Measurements from ENCODE around the gene C17orf107.

C17orf107 gene

DNA sequence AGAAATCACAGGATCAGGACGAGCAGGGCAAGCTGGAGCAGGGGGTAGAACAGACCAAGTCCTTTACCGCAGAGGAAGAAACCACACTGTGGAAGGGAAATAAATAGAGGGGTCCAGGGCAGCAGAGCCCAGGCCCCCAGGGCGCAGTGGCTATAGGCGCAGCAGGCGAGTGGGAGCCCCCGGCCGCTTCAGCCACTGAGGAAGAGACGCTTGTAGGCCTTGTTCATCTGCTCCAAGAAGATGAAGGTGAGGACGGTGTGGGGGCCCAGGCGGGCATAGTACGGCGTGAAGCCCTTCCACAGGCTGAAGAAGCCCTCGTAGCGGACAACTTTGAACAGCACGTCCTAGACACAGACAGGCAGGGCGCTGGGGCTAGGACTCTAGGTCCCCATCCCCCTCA lies 38.2 kb downstream of the C17orf107 start:
- no peak for DNase-seq (ENCODE audit: low spot score)

DNA sequence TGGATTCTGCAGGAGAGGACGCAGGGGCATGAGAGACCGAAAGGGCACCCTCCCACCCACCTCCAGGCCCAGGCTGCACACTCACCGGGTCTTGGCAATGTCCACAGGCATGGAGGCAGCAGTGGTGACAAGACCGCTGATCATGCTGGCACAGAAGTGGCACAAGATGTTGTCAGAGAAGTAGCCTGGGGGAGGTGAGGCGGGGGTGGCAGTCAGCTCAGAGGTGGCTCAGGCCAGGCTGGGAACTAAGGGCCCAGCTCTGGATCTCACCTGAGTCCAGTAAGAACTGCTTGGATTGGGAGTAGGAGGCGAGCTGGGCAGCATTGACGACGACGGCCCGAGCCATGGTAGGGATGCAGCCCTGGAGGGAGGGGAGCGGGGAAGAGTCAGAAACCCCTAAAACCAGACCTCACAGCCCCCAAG lies 38.7 kb downstream of the C17orf107 start:
- no peak for DNase-seq (ENCODE audit: low spot score)

DNA sequence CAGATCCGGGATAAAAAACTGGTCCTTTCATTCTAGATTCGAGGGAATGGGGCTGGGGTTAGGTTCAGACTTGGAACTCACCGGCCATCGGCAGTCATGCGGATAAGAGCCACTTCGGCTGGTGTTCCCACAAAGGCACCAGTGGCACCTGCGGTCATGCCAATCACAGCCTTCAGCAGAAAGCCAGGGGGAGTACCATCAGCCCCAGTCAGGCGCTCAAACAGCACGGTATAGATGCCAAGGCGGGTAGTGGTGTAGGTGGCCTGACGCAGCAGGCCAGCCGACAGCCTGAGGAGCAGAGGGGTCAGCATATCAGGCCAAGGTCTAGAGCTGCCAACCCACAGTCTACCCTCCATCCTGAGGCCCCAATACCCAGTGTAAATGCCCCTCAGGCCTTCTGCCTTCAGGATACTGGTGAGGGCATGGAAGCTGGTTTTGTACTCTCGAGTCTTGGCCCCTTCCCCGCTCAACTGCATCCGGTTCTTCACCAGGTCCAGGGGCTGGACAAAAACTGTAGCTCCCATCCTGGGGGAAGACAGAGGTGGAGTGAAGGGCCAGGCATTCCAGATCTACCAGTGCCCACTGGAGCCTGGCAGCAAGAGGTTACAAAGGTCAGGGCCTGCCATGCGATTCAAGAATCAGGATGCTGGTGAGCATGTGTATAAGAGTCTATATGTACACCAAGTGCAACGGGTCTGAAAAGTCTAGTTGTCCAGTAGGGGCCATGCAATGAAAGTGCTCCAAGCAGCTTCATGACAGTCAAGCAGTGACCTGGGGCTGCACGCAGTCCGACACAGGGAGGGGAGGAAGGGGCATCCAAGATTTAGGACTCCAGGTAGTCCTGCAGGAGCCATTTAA lies 39.6 kb downstream of the C17orf107 start:
- DNase-seq (ENCODE audit: low spot score), result no peak

DNA sequence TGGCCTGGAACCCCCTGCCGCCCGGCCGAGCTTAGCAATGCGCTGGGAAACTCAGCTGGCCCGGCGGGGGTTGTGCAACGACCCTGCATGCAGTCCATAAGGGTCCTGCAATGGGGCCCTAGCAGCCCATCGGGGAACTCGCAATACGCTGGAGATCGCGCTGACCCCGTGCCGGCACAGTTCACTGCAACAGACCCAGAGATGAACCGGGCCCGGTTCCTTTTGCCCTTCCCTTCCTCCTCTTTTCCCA lies 40.1 kb downstream of the C17orf107 start:
- DNase-seq (ENCODE audit: low spot score), result peak; percentile 41

DNA sequence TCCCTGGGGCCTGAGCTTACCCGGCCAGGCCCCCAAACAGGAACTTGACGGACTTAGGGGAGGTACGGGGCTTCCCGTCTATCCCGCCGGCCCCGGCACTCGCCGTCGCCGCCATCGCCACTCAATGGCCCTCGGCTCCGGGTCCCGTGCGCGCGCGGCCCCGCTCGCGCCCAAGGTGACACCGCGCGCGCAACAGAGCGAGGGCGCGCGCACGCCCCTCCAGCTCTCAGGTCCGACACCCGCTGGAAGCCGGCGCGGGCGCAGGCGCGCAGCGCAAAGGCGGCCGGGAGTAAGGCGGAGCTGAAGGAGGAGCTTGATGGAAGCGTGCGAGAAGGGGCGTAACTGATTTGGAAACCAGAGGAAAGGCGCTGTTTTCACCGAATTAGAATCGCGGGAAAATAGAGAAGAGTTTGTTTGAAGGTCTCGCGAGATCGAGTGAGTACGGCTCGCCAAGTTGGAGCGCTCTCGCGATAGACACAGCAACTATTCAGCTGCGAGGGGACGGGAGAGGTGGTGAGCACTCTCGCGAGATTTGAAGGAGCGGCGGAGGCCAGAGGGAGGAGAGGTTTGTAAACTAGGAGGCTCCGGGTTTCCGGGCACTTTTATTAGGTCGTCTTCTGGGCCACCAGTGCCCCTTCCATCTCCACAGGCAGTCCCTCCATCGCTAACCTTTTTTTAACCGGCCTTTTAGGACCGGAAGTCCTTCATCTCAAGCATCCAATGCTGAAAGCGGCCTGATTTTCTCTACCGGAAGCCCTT lies 40.6 kb downstream of the C17orf107 start, which contains the start of the genes RNF167 and SLC25A11:
TSS of gene RNF167 (plus strand) at position 473 of the 759 bp plus-strand sequence. CDS start 642 bp downstream, outside the sequence.
TSS of gene SLC25A11 (minus strand) at position 251 of the 759 bp plus-strand sequence. CDS start at position 115, 136 bp downstream.
- peak; percentile 91 for DNase-seq (ENCODE audit: low spot score)

DNA sequence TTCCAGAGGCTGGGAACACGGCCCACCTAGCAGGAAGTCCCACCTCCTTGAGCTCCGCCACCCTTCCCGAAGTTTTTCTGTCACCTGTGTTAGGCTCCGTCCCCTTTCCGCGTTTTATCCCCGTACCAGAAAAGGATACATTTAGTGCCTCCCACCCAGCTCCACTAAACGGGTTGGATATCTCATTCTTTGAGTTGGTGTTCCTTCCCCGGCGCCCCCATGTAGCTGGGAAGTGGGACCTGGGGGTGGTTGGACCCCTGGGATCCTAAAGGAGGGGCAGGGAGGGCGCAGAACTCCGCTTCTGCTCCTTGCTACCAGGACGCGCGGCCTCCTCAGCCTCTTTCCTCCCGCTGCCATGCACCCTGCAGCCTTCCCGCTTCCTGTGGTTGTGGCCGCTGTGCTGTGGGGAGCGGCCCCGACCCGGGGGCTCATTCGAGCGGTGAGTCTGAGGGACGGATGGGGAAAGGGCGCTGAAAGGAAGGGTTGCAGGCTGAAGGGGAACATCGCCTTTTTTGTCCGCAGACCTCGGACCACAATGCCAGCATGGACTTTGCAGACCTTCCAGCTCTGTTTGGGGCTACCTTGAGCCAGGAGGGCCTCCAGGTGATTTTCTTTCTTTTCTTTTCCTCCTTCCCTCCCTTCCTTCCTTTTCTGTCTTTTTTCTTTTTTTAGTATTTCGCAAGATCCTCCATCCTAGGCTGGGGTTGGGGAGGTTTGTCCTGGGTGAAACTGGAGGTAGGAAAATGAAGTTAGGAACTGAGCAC lies 41.4 kb downstream of the C17orf107 start:
- peak; percentile 81 for DNase-seq (ENCODE audit: low spot score)

DNA sequence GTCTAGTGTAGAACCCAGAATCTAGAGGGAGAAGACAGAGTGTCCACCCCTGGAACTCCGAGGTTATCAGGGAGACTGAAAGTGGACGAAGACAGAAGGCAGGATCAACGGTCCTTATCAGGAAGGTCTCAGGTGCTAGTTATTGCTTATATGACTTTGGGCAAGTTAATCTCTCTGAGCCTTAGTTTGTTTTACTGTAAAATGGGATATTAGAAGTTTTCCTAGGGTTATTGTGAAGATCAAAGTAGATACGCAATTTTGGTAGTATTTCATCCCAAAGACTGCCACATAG lies 41.9 kb downstream of the C17orf107 start:
- no peak for DNase-seq (ENCODE audit: low spot score)

DNA sequence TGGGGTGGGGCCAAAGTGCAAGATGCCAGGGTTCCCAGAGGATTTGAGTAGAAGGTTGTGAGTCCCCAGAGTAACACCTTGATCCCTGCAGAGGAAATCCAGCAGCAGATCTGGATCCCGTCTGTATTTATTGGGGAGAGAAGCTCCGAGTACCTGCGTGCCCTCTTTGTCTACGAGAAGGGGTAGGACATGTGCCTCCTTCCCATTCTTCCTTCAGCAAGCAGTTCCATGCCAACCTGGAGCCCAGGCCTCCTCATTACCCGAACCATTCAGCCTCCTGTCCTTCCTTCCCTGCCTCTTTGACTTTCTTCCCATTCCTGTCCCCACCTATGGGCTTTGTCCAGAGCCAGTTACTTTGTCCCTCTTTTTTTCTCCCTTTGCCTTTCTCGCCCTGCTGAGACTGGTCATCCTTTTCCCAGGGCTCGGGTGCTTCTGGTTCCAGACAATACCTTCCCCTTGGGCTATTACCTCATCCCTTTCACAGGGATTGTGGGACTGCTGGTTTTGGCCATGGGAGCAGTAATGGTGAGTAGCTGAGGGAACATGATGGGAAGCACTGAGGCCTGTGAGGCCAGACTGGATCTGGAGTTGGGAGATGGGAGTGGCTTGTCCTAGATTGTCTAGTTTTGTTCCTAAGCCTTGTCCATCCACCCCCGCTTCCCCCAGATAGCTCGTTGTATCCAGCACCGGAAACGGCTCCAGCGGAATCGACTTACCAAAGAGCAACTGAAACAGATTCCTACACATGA lies 43.6 kb downstream of the C17orf107 start:
- no peak for DNase-seq (ENCODE audit: low spot score)

DNA sequence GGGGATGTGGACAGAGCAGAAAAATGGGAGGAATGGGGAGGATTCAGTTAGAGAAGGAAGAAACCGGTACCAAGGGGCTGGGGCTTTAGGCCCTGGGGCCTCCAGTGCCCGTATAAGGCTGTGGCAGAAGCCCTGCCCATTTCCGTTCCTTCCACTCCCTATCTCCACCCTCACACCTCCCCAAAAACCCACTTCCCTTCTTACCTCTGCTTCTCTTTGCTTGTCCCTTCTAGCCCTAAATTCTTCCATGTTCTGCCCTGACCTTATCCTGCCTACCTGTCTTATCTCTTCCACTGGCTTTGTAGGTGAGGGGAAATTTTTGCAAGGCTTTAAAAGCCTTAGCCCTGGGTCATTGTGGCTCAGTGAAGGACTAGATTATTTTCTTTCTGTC lies 44.8 kb downstream of the C17orf107 start:
- no peak for DNase-seq (ENCODE audit: low spot score)

DNA sequence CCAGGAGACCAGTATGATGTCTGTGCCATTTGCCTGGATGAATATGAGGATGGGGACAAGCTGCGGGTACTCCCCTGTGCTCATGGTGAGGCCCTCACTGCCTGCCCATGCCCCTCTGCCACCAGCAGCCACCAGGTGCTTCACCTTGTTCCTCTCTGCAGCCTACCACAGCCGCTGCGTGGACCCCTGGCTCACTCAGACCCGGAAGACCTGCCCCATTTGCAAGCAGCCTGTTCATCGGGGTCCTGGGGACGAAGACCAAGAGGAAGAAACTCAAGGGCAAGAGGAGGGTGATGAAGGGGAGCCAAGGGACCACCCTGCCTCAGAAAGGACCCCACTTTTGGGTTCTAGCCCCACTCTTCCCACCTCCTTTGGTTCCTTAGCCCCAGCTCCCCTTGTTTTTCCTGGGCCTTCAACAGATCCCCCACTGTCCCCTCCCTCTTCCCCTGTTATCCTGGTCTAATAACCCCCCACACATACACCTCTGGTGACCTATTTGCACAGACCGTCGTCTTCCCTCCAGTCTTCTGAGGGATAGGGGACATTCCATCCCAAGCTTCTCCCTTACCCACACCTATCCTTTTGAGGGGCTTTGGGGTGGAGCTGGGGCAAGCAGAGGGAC lies 45.3 kb downstream of the C17orf107 start:
- no peak for DNase-seq (ENCODE audit: low spot score)

DNA sequence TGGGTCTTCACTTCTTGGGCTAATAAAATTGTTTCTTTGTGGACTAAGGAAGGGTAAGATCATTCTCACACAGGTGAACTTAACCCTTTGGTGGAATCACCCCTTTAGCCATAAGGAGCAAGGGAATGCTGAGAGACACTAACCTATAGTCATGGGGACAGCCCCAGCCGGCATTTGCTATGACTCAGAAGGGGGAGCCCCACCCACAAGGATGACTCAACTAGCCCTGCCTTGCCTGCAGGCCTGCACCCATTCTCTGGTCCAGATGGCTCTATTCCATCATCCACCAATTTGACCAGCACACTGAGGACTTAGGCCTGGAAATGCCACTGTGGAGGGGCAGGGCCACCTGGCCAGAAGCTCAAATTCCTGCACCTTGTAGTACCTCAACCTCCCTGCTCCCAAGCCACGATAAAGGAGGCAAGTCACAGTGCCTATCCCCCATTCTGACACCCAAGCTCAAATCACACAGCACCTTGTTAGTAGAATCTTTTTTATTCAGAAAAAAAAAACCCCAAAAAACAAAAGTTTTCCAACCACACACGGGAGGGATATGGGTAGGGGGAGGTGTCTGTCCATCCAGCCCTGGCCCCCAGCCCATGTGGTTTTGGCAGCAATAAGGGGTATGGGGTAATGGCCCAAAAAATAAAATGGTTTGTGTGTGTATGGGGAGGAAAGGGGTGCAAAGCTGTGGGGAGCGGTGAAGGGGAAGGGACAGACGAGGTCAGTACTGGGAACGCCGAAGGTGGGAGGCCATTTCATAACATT lies 46.0 kb downstream of the C17orf107 start:
- DNase-seq (ENCODE audit: low spot score), result no peak

DNA sequence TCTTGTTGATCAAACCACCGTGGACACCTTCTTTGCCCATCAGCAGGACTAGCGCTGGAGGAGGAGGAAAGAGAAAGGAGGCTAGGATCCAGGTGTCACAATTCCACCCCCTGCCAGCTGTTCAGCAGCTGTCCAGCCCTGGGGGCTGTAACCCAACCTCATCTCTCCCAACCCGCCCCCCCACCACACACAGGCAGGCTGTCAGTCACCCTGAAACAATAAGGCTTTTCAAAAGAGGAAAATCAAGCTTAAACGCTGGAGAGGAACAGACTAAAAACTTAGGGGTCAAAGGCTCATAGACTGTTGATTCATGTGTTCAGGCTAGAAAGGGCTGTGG lies 46.6 kb downstream of the C17orf107 start:
- DNase-seq (ENCODE audit: low spot score), result no peak

DNA sequence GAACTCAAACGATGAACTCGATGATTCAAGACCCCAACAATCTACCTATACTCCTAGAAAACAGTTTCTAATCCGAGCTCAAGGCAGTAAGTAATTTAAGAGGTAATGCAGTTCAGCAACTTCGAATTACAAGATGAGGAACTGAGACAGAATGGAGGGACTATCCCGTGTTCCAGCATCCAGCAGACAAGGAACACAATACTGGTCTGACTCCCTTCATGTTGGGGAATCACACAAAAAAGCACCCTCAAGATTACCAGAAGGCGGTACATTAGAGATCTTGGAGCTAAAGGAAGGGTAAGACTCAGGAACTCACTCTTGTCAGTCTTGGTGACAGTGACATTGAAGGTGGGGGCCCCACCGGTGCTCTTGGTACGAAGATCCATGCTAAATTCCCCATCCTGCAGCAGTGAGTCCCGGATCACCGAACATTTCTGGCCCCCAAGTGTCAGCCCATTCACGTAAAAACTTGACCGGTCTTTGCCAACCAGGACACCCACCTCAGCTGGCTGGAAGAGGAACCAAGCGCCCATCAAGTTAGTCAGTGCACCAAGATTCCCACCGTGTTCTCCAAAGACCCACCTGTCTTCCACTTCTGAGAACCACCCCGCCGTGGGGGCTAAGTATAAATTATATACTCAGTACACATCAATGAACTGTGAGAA lies 47.1 kb downstream of the C17orf107 start:
- DNase-seq (ENCODE audit: low spot score), result no peak

DNA sequence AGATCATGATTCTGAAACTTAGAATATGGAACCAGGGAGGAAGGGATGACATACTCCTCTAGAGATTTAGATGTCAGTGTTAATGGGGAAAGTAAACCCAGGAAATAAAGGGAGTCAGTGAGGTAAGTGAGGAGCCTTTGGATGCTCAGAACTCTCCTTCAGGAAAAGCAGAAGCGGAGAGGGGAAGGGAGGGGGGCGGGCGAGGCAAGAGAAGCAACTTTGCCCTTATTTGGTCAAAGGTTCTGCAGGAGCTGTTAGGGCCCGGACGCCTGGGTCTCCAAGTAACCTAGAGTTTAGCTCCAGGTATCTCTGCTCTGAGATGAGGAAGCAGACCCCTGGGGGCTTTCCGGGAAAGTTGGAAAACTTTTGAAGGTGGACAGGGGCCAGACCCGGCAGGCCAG lies 47.7 kb downstream of the C17orf107 start:
- DNase-seq (ENCODE audit: low spot score), result no peak

DNA sequence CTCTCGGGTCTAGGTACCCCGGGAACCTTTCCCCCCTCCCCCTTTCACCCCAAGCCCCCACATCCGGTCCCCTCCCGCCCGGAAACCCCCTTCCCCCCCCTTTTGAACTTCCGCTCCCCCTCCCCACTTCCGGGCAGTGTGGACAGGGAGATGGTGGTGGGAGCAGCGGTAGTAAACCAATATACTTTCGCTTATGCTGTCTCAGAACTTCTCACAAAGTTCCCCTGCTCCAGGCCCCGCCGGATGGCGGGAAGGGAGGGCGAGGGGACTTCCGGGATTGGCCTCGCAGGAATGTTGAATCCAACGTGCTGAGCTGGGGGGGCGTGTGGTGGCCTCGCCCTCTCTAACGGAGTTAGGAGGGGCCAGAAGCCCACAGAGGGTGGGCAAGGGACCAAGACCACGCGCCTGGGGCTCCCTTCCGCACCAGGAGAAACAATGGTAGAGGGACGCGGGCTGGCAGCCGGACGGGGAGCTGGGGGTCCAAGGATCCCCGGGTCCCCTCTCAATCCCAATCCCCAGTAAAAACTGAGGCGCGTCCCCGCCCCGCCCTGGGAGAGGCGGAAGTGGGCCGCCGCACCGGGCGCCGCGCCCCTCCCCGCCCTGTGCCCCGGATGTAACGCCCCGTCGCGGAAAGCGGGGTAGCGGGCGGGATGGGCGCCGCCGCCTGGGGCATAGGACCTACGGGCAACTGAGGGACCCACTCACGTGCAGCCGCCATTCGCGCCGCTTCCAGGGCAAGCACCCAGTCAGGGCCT lies 48.3 kb downstream of the C17orf107 start:
- DNase-seq (ENCODE audit: low spot score), result no peak

DNA sequence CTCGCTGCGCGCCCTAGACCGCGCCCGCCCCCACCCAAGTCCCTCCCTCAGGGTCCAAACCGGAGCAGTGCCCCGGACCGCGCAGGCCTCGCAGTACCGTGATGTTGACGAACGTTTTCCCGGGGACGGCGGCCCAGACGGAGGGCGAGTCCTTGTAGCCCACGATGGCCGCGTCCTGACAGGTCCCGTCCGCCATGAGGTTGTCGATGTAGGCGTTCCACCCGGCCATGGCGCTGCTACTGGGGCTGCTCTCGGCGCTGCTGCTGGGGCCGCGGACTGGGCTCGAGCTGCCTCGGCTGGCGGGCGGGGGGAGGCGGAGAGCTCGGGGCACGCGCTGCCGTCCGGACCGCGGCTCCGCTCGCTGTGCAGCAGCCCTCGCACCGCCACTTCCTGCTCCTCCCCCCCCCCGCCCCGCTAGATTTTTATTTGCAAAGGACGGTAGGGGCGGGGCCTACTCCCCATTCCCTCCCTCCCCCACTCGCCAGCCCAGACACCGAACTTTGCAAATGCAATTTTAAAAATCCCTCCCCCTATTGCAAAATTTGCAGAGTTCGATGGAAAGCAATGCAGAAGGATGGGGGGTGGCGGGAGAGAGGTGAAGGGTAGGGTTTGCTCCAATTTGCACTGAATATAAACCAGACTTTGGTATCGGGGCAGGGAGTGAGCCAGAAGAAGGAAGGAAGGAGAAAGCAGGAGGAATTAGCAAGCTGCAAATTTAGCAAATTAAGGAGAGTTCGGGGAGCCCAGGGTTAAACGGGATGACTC lies 49.0 kb downstream of the C17orf107 start, which contains the start of gene PFN1:
TSS of gene PFN1 (minus strand) at position 365 of the 765 bp plus-strand sequence. CDS start at position 229, 136 bp downstream.
- peak; percentile 81 for DNase-seq (ENCODE audit: low spot score)

DNA sequence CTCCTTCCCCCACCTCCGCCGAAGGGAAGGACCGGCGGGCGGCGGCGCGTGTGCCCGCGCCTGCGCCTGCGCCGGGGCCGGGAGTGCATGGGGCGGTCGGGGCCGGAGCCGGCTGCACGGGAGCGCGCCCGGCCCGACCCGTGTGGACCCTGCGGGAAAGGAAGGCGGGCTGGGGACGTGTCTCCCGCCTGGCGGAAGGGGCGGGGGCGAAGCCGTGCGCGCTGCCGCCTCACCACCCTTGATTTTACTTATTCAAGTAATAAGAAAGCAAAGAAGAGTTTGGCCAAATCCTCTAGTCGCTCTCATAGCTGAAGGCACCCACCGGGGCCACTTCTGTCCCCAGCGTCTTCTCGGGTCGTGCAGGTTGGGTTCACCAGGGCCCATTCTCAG lies 49.6 kb downstream of the C17orf107 start:
- peak; percentile 81 for DNase-seq (ENCODE audit: low spot score)

DNA sequence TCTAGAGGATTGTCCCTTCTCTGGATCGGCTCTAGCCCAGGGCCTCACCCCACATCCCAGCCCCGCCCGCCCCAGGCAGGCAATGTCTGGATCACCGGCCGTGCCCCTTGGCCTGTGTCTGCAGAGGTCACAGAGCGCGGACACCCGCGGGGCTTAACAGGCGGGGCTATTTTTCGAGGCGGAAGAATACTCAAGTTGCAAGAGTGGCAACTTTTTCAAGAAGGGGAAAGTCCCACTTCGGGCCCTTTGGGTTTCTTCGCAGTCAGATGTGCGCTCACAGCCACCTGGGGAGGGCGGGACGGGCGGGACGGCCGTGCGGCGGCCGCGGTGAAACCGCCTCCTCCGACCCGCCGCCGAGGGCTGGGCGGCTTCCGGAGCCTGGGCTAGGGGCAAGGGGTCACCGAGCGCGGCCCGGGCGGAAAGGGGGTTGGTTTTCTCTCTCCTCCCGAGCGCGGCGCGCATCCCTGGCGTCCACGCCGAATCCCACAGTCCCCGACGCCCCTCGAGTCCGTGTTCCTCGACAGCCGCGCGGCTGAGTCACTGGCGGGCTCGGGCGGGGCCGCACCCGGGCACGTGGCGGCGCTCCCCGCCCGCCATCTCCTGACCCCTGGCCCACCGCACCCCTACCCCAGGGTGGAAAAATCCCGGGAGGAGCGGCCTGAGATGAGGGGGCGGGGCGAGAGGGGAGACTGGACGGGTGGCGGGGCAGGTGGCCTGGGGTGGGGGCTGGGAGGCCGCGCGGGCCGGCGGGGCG lies 50.2 kb downstream of the C17orf107 start:
- peak; percentile 81 for DNase-seq (ENCODE audit: low spot score)
